Prostate gland (tissue), 2 donors: ENCODE data around the gene KIAA1755.

Experiments
- CTCF ChIP-seq, 4 experiments: fragments of 200-600 bp in 2 of 4; fragments of 450-650 bp in 2 of 4; sonication (generic) in 2 of 4; IDR thresholded peaks; 1 replicate in 3 of 4; 2 replicates in 1 of 4; pipeline ENCODE4 v1.5.1; 2016 to 2019; ENCODE audit warnings: antibody characterized with exemption in 4 of 4, mild to moderate bottlenecking in 2 of 4, moderate library complexity in 2 of 4
- POLR2A ChIP-seq: fragments of 450-650 bp; IDR thresholded peaks from one replicate; pipeline ENCODE4 v1.6.1; 2016; ENCODE audit warnings: antibody characterized with exemption, mild to moderate bottlenecking
- POLR2AphosphoS5 ChIP-seq: sonication (generic); formaldehyde crosslinking; IDR thresholded peaks from one replicate; pipeline ENCODE4 v1.6.1; 2017; ENCODE audit warnings: antibody characterized with exemption

DNA sequence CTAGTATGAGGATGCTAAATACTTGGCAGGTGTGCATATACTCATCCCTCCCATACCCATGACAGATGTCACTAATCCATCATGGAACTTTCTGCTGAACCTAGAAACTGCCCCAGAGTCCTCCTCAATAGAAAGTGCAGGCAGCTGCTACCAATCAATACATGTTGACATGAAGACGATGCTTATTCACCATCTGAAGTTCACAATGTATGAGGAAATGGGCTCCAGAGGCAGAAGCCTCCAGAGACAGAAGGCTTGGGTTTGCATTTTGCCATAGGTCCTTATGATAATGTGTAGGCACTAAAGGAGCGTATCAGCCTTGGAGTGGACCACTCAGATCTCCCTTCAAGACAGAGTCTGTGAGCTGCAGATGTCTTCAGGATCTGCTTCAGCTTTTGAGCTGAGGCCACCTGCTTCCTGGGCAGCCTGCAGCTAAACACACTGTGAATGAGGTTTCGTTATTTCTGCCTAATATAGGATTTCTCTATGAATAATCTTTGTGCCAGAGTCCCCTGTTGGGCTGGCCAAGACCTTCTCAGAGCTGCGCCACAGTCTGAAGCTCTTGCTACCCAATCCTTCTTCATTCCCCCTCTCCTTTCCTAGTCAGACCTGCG, 7.5 kb upstream of the KIAA1755 start:
- TF ChIP-seq CTCF (IDR thresholded peaks at IDR 0.05) (no peak), POLR2A (no peak), POLR2AphosphoS5 (no peak)
